ENCODE data around the gene SYN1. TPM values are rescaled to one million over a fixed set of nuclear protein-coding genes. Genes with fewer than 3 reads are reported as not detected.
A peak's percentile ranks its signal among the peaks of the same experiment; 100 is the strongest.

SYN1 gene
- total and polyA plus RNA-seq, 2 experiments from 2014 or later: 3.6 to 6.7 TPM

- Histone ChIP-seq H3K27me3 (ENCODE audit: insufficient read depth) (0 out of 2 replicates have a peak, but pooled peaks cover 6% of the 10 kb centered on the region), H2AFZ (peak overlapping the region; percentile 74), H3F3A (replicated peaks; ENCODE audit: low read depth) (no peaks in the 10 kb centered on the region), H3K4me2 (peak overlapping the region; percentile 76), H3K79me2 (replicated peaks; ENCODE audit: insufficient read depth) (no peaks in the 10 kb centered on the region), H3K27ac (ENCODE audit: low read depth) (no peak overlapping the region), H3K4me3 (peak overlapping the region; percentile 66), H3K9me2 (ENCODE audit: insufficient read depth) (no peaks in the 10 kb centered on the region), H3K4me1 (ENCODE audit: insufficient read depth) (no peaks in the 10 kb centered on the region), H4K20me1 (replicated peaks; ENCODE audit: insufficient read depth) (no peaks in the 10 kb centered on the region), H3K36me3 (ENCODE audit: insufficient read depth) (no peaks in the 10 kb centered on the region)
- TF ChIP-seq STAT1 (IDR thresholded peaks at IDR 0.05; ENCODE audit: unreplicated experiment): no peak
- no peak for TF ChIP-seq POLR2AphosphoS5 (IDR thresholded peaks at IDR 0.05; ENCODE audit: low read depth)
- H3K9me3 Mint-ChIP-seq: no peaks in the 10 kb centered on the region
- ATAC-seq: peak; percentile 61
- no peak for DNase-seq (ENCODE audit: low spot score)
- no peaks in the 10 kb centered on the region for H3K36me3 Mint-ChIP-seq (ENCODE audit: low read depth)
- peaks cover 7% of the 10 kb centered on the region for H3K27me3 Mint-ChIP-seq (ENCODE audit: insufficient read depth, low read depth, poor library complexity)
- no peak overlapping the region for H3K27ac Mint-ChIP-seq
- H3K4me3 Mint-ChIP-seq: peak overlapping the region; percentile 73
- no peaks in the 10 kb centered on the region for H3K4me1 Mint-ChIP-seq
Measured at GRCh38 chrX:47523713-47524166, 95.9 kb downstream of the SYN1 start.

DNA sequence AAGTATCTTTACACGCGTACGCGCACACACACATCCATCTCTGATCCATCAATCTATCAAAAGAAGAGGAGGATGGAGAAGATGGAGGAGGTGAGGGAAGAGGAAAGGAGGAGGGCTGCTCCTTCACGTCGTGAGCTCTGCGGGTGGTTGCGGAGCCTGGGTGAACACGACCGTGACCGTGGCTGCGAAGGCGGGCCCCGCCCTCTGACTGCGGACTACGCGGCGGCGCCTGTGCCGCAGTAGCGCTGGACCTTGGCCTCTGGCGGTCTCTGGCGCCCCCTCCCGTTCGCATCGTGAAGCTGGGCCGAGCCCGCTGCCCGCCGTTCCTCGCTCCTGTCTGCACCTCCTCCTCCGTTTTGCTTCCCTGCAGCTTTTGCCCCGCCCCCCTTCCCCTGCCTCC is 96.4 kb downstream of the SYN1 start:
- H3K27me3 Mint-ChIP-seq (ENCODE audit: insufficient read depth, low read depth, poor library complexity): peaks cover 7% of the 10 kb centered on the region
- TF ChIP-seq EZH2 (IDR thresholded peaks at IDR 0.05; ENCODE audit: low read depth, unreplicated experiment) (no peak), POLR2AphosphoS5 (IDR thresholded peaks at IDR 0.05; ENCODE audit: low read depth) (0 out of 2 replicates have a peak, but pooled peaks have one; percentile 14), ZNF462 (CRISPR knock-in tag; IDR thresholded peaks at IDR 0.05) (no peak), JUNB (IDR thresholded peaks at IDR 0.05; ENCODE audit: unreplicated experiment) (no peak), NANOG (IDR thresholded peaks at IDR 0.05; ENCODE audit: borderline replicate concordance) (no peak), STAT1 (IDR thresholded peaks at IDR 0.05; ENCODE audit: unreplicated experiment) (no peak), ETS1 (IDR thresholded peaks at IDR 0.05) (no peak)
- TF ChIP-seq, protein P1, sequence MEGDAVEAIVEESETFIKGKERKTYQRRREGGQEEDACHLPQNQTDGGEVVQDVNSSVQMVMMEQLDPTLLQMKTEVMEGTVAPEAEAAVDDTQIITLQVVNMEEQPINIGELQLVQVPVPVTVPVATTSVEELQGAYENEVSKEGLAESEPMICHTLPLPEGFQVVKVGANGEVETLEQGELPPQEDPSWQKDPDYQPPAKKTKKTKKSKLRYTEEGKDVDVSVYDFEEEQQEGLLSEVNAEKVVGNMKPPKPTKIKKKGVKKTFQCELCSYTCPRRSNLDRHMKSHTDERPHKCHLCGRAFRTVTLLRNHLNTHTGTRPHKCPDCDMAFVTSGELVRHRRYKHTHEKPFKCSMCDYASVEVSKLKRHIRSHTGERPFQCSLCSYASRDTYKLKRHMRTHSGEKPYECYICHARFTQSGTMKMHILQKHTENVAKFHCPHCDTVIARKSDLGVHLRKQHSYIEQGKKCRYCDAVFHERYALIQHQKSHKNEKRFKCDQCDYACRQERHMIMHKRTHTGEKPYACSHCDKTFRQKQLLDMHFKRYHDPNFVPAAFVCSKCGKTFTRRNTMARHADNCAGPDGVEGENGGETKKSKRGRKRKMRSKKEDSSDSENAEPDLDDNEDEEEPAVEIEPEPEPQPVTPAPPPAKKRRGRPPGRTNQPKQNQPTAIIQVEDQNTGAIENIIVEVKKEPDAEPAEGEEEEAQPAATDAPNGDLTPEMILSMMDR (conservative IDR thresholded peaks at IDR 0.05; ENCODE audit: low read depth in 2 of 2): peak; percentile 34 to 86; a peak in 3 of 4 replicates
- Histone ChIP-seq H3F3A (replicated peaks; ENCODE audit: low read depth) (no peaks in the 10 kb centered on the region), H3K4me2 (peak overlapping the region; percentile 77), H3K9me2 (ENCODE audit: insufficient read depth) (no peaks in the 10 kb centered on the region), H3K4me3 (peak overlapping the region; percentile 66), H4K20me1 (replicated peaks; ENCODE audit: insufficient read depth) (no peaks in the 10 kb centered on the region), H3K36me3 (ENCODE audit: insufficient read depth) (no peaks in the 10 kb centered on the region), H3K79me2 (replicated peaks; ENCODE audit: insufficient read depth) (no peaks in the 10 kb centered on the region), H3K27me3 (ENCODE audit: insufficient read depth) (0 out of 2 replicates have a peak, but pooled peaks cover 6% of the 10 kb centered on the region), H2AFZ (peak overlapping the region; percentile 74; the same call in 1 of the 2 replicates), H3K27ac (ENCODE audit: low read depth) (no peak overlapping the region), H3K4me1 (ENCODE audit: insufficient read depth) (no peaks in the 10 kb centered on the region)
- ATAC-seq (peak; percentile 99), DNase-seq (ENCODE audit: low spot score) (peak; percentile 72)
- no peaks in the 10 kb centered on the region for H3K36me3 Mint-ChIP-seq (ENCODE audit: low read depth)
- no peaks in the 10 kb centered on the region for H3K9me3 Mint-ChIP-seq
- H3K4me1 Mint-ChIP-seq: no peaks in the 10 kb centered on the region
- peak overlapping the region; percentile 73 for H3K4me3 Mint-ChIP-seq
- H3K27ac Mint-ChIP-seq: no peak overlapping the region

Measured in GM23338 (cell line).